PFSK-1 (cell line): ENCODE measurements around the gene S1PR4.

Experiments
- POLR2AphosphoS5 ChIP-seq: IDR thresholded peaks from 2 replicates; pipeline ENCODE4 v1.6.1; 2012; ENCODE audit warnings: low read depth, mild to moderate bottlenecking, control low read depth, low read length, moderate library complexity
- SIN3A ChIP-seq: IDR thresholded peaks from 2 replicates; pipeline ENCODE4 v1.6.1; 2012; ENCODE audit warnings: mild to moderate bottlenecking, low read length, moderate library complexity, borderline replicate concordance; ENCODE audit not compliant: insufficient read depth
- TAF1 ChIP-seq: IDR thresholded peaks from 2 replicates; pipeline ENCODE4 v1.6.1; 2012; ENCODE audit warnings: low read length, control low read depth, borderline replicate concordance; ENCODE audit not compliant: insufficient read depth
- TF ChIP-seq, protein P1 (sequence below), 2 experiments: IDR thresholded peaks; 2 replicates each; pipeline versions ENCODE4 v1.6.1 to v1.8.0; 2011 to 2012; ENCODE audit warnings: low read depth in 2 of 2, low read length in 2 of 2, control low read depth in 1 of 2, inconsistent platforms in 1 of 2, mild to moderate bottlenecking in 1 of 2, moderate library complexity in 1 of 2; ENCODE audit not compliant: insufficient read depth in 1 of 2

DNA sequence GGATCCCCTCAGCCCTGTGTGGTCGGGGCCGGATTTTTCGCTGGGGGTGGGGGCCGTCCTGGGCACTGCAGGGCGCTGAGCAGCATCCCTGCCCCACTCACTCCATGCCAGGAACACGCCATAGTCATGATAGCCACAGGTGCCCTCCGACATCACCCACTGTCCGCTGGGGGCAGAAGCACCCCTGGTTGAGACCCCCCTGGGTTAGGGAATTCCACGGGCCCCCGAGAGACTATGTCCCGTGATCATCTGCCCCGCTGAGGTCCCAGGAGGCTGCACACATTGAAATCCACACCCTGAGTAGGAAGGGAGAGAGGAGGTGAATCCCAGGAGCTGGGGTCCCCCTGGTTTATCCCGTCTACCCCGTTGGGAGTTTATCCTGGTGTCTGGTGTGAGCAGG lies 23.3 kb downstream of the S1PR4 start:
- TF ChIP-seq POLR2AphosphoS5 (no peak), TAF1 (no peak), SIN3A (no peak)
- TF ChIP-seq, protein P1, sequence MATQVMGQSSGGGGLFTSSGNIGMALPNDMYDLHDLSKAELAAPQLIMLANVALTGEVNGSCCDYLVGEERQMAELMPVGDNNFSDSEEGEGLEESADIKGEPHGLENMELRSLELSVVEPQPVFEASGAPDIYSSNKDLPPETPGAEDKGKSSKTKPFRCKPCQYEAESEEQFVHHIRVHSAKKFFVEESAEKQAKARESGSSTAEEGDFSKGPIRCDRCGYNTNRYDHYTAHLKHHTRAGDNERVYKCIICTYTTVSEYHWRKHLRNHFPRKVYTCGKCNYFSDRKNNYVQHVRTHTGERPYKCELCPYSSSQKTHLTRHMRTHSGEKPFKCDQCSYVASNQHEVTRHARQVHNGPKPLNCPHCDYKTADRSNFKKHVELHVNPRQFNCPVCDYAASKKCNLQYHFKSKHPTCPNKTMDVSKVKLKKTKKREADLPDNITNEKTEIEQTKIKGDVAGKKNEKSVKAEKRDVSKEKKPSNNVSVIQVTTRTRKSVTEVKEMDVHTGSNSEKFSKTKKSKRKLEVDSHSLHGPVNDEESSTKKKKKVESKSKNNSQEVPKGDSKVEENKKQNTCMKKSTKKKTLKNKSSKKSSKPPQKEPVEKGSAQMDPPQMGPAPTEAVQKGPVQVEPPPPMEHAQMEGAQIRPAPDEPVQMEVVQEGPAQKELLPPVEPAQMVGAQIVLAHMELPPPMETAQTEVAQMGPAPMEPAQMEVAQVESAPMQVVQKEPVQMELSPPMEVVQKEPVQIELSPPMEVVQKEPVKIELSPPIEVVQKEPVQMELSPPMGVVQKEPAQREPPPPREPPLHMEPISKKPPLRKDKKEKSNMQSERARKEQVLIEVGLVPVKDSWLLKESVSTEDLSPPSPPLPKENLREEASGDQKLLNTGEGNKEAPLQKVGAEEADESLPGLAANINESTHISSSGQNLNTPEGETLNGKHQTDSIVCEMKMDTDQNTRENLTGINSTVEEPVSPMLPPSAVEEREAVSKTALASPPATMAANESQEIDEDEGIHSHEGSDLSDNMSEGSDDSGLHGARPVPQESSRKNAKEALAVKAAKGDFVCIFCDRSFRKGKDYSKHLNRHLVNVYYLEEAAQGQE (IDR thresholded peaks at IDR 0.05; ENCODE audit: insufficient read depth in 1 of 2, low read depth in 2 of 2, low read length in 2 of 2) = no peak
